GM19238 (cell line): ENCODE data around the gene XCL1.
"Not testable (repeated sequence)": the region's sequence is repeated elsewhere in the genome, so short reads cannot be mapped to it uniquely, and the experiment has no call there.

Source experiments
- DNase-seq: peaks from one replicate; pipeline ENCODE4 v3.0.0; 2011; ENCODE audit warnings: low spot score; ENCODE audit not compliant: insufficient read length

The XCL1 gene

DNA sequence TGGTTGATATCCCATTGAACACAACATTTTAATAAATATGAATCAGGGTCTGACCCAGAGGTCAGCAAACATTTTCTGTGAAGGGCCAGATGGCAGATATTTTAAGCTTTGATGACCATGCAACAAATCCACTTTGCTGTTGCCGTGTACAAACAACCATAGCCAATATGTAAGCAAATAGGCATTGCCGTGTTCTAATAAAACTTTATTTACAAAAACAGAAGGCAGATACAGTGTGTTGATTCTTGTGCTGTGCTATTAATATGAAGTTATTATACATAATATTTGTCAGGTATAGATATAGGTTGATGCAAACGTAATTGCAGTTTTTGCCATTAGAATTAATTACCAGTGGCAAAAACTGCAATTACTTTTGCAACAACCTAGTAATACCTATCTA lies 8.8 kb upstream of the XCL1 start:
- DNase-seq = no peak

DNA sequence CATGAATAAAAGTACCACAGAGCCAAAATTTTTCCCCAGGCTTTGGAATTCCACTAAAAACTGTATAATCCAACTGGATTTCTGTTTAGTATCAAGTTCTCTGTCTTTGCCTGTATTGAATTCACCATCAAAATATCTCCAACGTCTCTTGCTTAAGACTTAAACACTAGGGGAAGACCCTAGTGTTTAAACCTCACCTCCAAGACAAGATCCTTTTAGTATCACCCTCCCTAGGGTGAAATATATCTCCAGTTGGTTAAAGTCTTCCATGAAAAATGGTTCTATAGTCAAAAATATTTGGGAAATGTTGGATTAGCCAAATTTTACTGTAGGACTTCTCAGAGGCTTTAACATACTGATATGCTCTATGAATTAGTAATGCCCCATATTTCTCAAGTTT lies 8.1 kb upstream of the XCL1 start:
- DNase-seq = no peak

DNA sequence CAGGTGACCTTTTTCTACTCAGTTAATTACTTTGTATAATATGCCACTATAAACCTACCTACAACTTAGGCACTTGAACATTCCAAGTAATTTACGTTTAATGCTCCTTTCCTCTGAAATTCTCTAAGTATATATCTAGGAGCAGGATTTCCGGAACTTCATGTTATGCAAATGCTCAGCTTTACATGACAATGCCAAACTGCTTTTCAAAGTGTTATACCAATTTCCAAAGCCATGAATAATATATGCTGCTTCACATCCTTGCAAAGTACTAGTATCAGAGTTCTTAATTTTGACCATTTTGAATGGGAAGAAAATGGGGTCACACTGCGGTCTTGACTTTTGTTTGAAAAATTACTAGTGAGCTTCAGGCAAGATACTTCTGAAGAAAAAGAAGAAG lies 5.8 kb upstream of the XCL1 start:
- no peak for DNase-seq

DNA sequence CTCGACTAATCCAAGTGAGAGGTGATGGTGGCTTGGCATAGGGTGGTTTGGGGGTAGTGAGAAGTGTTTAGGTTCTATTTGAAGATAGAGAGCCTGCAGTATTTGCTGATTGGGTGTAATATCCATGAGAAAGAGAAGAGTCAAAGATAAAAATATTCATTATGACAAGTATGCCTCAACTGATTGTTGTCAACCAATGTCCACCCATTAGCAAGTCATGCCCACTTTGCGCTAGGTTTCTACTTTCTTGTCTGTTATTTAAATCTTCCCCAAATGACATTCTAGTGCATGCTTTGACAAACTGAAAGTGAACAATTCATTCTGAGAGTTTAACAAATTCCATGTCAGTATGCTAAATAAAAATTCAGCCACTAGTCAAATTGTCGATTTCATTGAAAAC lies 3.8 kb upstream of the XCL1 start:
- no peak for DNase-seq

DNA sequence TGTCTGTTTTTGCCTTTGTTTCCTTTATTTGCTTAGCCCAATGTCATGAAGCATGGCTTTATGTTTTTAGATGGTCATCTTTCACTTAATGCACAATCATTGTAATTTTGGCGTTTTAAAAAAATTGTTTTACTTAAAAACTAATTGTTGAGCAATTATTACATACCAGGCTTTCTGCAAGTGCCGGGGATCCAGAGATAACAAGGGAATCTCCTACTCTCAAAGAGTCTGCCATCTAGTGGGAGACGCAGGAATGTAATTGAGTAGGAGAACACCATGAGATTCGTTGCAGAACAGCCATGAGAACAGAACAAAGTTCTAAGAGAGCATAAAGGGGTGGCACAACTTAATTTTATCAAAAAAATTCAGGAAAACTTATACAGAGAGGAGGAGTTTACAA lies 2.2 kb upstream of the XCL1 start:
- DNase-seq = not testable (repeated sequence)

DNA sequence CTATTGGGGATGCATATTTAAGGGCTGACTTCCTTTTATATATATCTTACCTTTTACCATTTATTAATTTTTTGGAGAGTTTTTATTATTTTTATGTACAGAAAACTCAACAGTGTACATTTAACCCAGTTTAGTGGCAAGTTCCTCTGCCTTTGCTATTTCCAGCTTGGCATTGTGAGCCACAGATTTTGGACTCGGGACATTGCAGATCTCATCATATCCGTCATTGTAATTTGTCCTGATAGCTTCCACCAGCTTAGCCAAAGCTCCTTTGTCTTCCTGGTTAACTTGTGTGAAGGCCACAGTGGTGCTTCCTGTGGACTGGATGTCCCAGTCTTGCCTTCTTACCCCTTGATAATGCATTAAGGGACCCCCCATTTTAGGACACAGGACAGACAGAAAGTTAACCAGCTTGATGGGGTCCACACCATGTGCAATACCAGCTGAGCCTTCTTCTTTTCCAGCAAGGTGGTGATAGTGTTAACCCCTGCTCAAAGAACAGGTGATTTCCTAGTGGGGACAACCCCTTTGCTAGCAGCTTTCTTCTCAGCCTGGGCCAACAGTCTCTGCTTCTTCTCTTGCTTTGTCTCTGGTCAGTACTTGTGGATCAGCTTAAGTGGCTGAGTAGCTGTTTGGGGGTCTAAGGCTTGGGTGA lies 2.3 kb downstream of the XCL1 start:
- DNase-seq = not testable (repeated sequence)

DNA sequence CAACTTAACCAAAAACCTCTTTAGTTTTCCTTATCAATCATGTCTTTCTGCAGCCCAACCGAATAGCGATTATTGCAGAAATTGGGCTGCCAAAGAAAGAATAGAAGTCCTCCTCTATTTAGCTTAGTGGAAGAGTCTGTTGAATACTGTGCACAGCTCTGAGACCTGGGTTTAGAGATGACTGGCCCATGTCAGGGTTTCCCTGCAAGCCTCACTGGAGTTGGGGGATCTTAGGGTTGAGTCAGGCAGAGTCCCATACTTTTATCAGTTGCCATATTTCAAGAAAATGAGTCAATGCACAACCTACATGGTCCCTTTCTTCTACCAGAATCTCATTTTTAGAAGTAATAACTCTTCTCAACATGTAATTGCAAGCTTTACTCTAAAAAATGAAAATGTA lies 3.9 kb downstream of the XCL1 start:
- not testable (repeated sequence) for DNase-seq

DNA sequence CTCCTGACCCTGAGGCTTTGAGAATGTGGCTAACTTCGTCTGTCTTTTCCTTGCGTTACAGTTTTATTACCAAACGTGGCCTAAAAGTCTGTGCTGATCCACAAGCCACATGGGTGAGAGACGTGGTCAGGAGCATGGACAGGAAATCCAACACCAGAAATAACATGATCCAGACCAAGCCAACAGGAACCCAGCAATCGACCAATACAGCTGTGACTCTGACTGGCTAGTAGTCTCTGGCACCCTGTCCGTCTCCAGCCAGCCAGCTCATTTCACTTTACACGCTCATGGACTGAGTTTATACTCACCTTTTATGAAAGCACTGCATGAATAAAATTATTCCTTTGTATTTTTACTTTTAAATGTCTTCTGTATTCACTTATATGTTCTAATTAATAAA lies 4.6 kb downstream of the XCL1 start:
- not testable (repeated sequence) for DNase-seq

DNA sequence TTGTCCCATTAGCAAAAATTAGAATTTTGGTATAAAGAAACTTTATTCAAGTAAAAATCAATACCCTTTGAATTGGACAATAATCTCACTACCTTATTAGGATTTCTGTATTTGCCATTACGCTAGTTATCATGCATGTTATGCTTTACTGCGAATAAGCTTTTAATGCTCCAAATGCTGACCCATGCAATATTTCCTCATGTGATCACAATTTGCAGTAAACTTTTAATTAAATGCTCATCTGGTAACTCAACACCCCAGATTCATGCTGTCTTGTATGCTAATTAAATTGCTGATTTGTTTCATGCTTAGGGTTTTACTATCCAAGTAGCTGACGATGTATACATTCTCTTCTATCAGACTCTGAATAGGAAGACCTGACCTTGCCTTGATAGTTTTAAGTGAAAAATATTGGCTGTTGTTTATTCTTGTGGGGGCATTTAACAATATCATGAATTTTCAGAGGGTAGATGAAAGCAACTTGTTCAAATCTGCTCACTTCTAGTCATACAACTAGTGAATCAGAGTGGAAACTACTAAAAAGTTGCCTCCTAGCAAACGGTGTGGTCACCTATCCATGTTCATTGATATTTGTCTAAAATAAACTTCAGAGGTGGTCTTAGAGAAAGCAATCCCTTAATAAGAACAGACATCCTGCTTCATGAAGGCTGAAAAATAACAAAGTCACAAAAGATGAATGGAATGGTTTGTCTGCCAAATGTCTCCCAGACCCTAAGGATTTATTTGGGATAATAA lies 5.6 kb downstream of the XCL1 start:
- DNase-seq = no peak

DNA sequence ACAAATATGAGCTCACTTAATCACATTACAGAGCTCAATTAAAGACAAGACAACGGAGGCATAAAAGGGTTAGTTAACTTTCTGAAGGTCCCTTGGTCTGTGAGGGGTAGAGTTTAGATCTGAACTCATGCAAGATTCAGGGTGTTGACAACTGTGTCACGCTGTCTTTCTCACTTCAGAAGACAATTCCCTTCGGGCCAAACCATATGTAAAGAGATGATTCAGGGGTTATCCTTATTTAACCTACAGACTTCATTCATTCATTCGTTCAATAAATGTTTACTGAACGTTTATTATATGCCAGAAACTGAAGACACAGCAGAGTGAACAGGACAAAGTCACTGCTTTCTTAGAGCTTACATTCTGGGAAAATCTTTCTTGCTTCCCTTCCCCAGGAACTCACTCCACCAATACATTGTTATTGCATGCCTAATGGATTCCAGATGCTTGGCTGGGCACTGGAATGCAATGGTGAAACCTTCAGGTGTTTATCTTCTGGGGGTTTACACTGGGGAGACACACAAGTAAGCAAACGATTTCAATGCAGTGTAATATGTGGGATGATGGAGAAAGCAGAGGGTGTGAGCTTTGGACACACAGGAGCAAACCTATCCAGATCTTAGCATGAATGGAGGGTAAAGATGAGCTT lies 6.4 kb downstream of the XCL1 start:
- no peak for DNase-seq

DNA sequence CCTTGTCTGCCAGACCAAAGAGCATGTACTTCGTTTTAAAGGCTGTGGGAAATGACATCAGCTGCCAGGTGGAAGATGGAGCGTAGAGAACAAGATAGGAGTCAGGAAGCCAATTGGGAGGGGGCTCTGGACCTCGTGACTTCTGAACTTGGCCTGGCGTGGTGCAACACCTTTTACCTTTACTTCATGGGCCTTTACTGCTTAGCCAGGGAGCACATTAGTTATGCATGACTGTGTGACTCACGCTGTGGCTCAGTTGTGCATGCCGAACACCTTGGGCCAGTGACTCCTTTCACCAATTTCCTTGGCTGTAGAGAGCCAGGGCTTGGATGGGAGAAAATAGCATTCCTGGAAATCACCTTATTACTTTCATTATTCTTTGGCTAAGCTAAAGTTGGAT lies 7.2 kb downstream of the XCL1 start:
- DNase-seq = no peak

DNA sequence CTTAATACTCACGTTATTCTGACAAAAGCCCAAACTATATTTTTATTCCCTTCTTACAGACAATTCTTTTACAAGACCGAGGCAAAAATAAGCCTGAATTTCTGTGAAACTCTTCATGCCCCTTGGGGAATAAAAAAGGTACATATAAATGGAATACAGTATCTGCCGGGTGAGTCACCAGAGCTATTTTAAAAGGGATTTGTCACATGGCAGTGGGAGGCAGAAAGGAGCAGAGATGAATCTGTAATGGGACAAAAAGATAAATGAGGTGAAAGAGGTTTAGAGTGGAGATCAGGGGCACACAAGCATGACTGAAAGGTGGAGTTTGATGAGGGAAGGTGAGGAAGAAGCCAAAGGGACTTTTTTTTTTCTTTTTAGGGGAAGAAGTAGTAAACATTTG lies 8.8 kb downstream of the XCL1 start:
- no peak for DNase-seq

DNA sequence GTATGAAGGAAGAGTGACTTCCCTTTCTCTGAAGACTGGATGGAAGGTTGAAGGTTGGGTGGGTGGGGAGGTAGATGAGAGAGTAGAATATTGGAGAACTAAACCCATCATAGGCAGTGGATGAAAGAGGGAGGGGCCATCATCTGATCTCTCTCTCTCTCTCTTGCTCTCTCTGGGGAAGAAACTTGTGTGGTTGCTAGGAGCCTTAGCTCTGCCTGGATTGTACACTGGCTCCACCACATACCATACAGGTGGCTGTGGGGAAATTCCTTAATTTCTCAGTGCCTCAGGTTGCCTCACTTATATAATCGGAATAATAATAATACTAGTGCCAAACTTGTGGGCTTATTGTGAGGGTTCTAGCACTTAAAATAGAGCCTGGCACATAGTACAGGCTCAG lies 9.5 kb downstream of the XCL1 start:
- DNase-seq = no peak

DNA sequence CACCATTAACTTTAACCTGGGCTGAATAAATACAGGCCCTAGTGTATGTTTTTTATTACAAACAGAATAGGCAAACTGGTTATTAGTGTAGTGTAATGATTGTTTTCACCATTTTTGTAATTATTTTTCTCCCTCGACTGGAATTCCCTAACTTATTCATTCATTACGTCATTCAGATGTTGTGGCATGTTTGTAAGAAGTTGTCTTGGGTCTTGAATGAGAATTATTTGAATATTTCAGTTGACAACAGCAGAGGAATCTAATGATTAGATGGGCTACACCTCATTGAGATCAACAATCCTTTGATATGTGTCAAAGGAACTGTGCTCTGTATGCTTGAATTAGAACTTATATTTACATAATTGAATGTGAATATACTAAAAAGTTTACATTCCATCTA lies 12.8 kb downstream of the XCL1 start:
- DNase-seq = no peak

DNA sequence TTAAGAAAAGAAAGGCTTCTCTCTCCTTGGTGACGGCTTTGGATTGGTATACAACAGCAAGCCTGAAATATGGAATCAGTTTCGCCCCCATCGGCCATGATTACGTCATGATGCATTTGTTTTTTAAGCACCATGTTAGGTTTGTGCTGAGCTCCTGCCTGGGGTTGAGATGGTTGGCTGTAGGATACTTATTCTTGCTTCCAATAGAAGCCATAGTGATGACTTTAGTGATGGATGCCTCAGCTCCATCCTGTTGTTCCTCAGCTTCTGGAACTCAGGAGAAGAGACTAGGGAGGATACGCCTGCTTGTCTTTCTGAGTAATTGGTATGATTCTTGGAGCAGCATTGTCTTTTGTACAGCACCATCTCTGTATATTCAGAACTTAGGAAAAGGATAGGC lies 14.7 kb downstream of the XCL1 start:
- DNase-seq = no peak

DNA sequence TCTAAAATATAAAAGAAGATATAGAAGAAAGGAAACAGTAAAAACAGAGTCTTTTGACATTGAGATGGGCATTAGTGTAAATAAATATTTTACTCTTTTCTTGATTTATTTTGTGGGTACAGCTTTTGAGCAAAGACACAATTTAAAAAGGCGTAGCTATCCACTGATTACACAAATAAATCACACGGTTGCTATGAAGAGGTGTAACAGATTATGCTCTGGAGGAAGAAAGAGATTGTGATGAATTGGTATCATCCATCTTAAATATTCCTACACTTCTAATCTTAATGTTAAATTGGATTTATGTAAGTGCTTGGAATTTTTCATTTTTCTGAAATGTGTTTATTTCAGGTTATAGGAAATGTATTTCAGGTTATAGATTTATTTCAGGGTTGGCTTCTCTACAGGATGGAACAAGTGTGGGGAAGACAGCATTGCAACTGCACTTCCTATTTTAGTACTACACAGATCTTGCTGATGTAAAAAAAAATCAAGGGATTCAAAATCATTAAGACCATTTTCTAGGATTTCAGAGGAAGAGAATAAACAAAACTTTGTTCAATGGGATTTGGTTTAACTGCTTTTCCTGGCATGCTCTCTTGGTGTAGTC lies 15.3 kb downstream of the XCL1 start:
- DNase-seq = no peak

DNA sequence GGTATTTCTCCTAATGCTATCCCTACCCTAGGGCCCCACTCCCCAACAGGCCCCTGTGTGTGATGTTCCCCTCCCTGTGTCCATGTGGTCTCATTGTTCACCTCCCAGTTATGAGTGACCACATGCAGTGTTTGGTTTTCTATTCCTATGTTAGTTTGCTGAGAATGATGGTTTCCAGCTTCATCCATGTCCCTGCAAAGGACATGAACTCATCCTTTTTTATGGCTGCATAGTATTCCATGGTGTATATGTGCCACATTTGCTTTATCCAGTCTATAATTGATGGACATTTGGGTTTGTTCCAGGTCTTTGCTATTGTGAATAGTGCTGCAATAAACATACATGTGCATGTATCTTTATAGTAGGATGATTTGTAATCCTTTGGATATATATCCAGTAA lies 19.0 kb downstream of the XCL1 start:
- DNase-seq = not testable (repeated sequence)

DNA sequence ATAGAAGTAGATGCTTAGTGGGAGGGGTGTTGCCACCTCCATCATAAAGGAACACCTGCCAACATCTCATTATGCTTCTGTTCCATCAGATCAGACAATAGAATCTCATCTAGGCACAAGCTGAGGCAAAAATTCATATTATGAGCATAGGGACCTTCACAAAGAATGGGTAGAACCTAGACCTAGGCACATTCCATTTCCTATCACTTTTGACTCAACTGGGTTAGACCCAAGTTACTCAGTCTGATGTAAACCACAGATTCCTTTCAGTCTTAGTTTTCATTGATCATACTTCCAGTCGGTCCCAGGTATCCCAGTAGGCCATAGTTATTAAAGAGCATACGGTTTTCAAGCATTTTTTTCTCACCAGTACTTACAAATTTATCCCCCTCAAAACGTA lies 21.7 kb downstream of the XCL1 start:
- DNase-seq = no peak

DNA sequence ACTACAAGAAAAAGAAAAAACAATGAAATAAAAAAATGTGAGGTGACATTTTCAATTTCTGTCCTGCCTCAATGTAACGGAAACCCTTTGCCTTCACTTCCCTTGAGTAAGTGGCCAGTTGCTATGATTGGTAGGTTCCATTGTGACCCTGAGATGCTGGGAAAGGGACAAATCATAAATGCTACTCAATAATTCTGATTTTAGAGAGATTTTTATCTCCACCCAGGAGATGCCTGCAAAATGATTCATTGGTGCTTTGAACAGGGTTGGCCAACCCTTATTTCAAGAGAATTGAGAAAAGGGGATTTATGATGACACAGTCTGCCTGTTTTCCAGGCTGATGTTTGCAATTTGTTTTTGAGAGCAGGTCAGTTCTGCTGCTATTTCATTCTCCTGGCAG lies 22.5 kb downstream of the XCL1 start:
- DNase-seq = no peak

DNA sequence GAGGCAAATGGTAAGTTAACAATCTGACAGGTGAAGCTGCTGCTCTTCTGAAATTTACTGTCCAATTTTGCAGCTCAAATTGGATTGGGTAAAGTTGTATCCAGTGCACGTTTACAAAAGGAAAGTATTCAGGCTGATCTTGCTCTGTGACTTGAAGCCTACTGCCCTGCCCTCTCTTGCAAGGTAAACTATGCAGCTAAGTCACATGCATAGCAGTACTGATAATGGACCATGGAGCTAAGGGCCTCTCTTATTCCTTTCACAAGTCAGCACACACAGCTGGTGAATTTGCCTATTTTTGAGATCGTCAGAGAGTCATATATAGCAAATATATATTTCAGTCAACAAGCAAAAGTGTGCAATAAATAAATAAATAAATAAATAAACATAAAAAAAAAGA lies 23.2 kb downstream of the XCL1 start:
- no peak for DNase-seq

DNA sequence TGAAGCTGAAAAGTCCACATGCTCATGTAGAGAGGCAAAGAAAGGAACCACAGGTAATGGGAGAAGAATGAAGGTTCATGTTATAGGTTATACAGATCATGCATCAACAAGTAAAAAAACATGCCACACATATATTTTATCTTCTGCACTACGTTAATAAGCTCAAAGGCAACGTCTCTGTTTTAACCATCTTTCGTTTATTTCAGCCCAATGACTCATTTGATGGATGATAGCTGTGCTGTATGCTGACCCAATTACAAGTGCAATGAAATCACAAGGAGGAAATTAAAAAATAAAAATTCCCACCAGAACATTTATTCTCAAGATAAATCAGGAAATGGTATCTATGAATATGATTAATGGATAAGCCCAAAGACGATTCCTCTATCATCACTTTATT lies 24.6 kb downstream of the XCL1 start:
- no peak for DNase-seq

DNA sequence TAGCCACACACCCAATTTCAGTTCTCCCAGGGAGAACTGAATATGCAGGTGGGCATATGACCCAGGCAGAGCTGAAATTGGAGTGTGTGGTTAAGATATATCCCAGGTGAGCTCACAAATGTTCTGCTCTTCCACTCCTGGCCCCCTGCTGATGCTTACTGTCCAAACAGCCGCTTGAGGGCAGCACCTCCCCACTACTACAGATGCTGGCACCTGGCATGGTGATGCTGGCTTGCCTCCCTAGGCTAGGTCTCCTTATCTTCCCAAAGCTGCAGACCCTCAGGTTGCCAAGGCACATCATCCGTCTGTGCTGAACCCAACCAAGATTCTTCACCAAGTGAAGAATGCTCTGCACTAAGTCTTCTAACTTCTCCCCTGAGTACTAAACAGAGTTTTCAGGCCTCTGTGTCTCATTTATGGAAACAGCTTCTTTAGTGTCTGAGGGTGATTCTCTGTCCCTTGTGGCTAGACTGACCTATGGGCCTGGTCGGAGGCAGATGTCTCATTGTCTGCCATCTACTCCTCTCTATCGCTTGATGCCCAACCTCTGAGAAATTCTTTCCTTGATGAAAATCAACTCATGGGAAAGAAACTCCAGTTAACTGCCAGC lies 27.2 kb downstream of the XCL1 start:
- DNase-seq = peak; percentile 53
